HG03066 (cell line): ENCODE measurements around the gene FAM72C.
"Not testable (repeated sequence)": the region's sequence is repeated elsewhere in the genome, so short reads cannot be mapped to it uniquely, and the experiment has no call there.

Source experiments
- ATAC-seq: cut with Tn5 transposase; IDR thresholded peaks from one replicate; pipeline ENCODE4 v1.9.1; 2021; ENCODE audit warnings: low read depth; ENCODE audit not compliant: unreplicated experiment

Gene FAM72C

GRCh38 chr1:143918552-143918951 is 53.2 kb downstream of the FAM72C start:
- ATAC-seq, result not testable (repeated sequence)

DNA sequence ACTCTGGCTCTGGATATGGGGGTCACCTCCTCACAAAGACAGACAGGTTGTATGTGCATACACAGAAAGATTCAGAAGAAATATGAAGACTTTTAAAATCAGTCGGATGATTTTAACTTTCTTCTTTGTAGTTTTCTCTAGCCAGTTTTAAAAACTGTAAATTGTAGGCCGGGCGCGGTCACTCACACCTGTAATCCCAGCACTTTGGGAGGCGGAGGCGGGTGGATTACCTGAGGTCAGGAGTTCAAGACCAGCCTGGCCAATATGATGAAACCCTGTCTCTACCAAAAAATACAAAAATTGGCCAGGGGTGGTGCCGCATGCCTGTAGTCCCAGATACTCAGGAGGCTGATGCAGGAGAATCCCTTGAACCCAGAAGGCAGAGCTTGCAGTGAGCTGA is 58.1 kb downstream of the FAM72C start:
- ATAC-seq, result not testable (repeated sequence)
